Upper lobe of right lung (tissue), 1 donor: Measurements from ENCODE around the gene HDAC6. TPM values are rescaled to one million over a fixed set of nuclear protein-coding genes. Genes with fewer than 3 reads are reported as not detected.

ENCODE experiments used
- ATAC-seq: fragments of 200-7000 bp; cut with Tn5 transposase; one replicate; pipeline ENCODE4 v1.9.1; 2020; ENCODE audit warnings: mild to moderate bottlenecking, moderate library complexity
- DNase-seq: peaks from one replicate; pipeline ENCODE4 v3.0.0-alpha.2; 2020
- H3K27ac ChIP-seq: fragments of 200-600 bp; one replicate; pipeline ENCODE4 v1.8.0; 2022
- H3K27me3 ChIP-seq: fragments of 200-600 bp; one replicate; pipeline ENCODE4 v1.8.0; 2022; ENCODE audit warnings: mild to moderate bottlenecking
- H3K36me3 ChIP-seq: fragments of 200-600 bp; one replicate; pipeline ENCODE4 v1.8.0; 2022
- H3K4me1 ChIP-seq: fragments of 200-600 bp; one replicate; pipeline ENCODE4 v1.8.0; 2022
- H3K4me3 ChIP-seq: fragments of 200-600 bp; one replicate; pipeline ENCODE4 v1.8.0; 2022; ENCODE audit warnings: mild to moderate bottlenecking
- H3K9me3 ChIP-seq: fragments of 200-600 bp; one replicate; pipeline ENCODE4 v1.8.0; 2022
- intact Hi-C: fragments of 100-400 bp; cut with DNase I; formaldehyde crosslinking; loops from one replicate; pipeline ENCODE4 v1.11.0; 2022
- total RNA-seq: library from RNA; stranded (reverse); fragmentation: NEBNext Ultra II Directional; extraction: Animal tissue kit (Norgen Biotek cat#: 25700); gene quantifications from one replicate; pipeline ENCODE4 v1.2.1, GENCODE V29; 2021
- TF ChIP-seq, protein P1 (sequence below): fragments of 200-600 bp; IDR thresholded peaks from one replicate; pipeline ENCODE4 v1.8.0; 2022; ENCODE audit warnings: antibody characterized with exemption
- donor health status: DM: no; HTN: yes; CAD: no; lungs with severe emphysema.

The HDAC6 gene
- total RNA-seq, 1 donor from 2014 or later: 94.2 TPM

DNA sequence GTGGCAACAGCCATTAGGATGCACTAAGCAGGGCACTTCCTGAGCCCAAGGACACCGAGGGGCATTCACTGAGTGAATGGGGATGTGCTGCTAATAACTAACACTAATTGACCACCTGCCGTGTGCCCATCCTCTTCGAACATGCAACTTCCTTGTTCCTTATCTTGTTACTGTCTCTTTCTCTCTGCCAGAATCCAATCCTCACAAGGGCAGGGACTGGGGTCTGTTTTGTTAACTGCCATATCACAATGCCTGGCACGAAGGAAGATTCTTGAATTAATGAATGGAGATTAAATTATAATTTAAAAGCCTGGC lies 25.7 kb downstream of the HDAC6 start:
- Histone ChIP-seq H3K9me3 (no peaks in the 10 kb centered on the region), H3K4me3 (no peak overlapping the region), H3K27ac (no peak overlapping the region), H3K4me1 (no peaks in the 10 kb centered on the region), H3K36me3 (no peaks in the 10 kb centered on the region), H3K27me3 (no peaks in the 10 kb centered on the region)
- TF ChIP-seq, protein P1, sequence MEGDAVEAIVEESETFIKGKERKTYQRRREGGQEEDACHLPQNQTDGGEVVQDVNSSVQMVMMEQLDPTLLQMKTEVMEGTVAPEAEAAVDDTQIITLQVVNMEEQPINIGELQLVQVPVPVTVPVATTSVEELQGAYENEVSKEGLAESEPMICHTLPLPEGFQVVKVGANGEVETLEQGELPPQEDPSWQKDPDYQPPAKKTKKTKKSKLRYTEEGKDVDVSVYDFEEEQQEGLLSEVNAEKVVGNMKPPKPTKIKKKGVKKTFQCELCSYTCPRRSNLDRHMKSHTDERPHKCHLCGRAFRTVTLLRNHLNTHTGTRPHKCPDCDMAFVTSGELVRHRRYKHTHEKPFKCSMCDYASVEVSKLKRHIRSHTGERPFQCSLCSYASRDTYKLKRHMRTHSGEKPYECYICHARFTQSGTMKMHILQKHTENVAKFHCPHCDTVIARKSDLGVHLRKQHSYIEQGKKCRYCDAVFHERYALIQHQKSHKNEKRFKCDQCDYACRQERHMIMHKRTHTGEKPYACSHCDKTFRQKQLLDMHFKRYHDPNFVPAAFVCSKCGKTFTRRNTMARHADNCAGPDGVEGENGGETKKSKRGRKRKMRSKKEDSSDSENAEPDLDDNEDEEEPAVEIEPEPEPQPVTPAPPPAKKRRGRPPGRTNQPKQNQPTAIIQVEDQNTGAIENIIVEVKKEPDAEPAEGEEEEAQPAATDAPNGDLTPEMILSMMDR: no peak
- intact Hi-C loops: no loop called here
- DNase-seq (no peak), ATAC-seq (no peak)

DNA sequence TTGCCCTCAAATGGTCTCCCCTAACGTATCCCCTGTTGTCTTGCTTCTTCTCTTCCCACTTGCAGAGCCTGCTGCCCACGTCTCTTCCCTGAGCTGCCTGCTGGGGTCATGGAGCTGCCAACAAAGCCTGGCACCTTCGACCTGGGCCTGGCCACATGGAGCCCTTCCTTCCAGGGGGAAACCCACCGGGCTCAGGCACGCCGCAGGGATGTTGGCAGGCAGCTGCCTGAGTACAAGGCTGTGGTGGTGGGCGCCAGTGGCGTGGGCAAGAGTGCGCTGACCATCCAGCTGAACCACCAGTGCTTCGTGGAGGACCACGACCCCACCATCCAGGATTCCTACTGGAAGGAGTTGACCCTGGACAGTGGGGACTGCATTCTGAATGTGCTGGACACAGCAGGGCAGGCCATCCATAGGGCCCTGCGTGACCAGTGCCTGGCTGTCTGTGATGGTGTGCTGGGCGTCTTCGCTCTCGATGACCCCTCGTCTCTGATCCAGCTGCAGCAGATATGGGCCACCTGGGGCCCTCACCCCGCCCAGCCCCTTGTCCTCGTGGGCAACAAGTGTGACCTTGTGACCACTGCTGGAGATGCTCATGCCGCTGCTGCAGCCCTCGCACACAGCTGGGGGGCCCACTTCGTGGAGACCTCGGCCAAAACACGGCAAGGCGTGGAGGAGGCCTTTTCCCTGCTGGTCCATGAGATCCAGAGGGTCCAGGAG lies 27.3 kb downstream of the HDAC6 start:
- H3K27me3 ChIP-seq: no peaks in the 10 kb centered on the region
- H3K4me3 ChIP-seq: no peak overlapping the region
- intact Hi-C loops: no loop called here
- no peaks in the 10 kb centered on the region for H3K9me3 ChIP-seq
- no peak overlapping the region for H3K27ac ChIP-seq
- no peak for ATAC-seq
- no peak for DNase-seq
- H3K4me1 ChIP-seq: no peaks in the 10 kb centered on the region
- no peaks in the 10 kb centered on the region for H3K36me3 ChIP-seq
- TF ChIP-seq, protein P1: no peak

DNA sequence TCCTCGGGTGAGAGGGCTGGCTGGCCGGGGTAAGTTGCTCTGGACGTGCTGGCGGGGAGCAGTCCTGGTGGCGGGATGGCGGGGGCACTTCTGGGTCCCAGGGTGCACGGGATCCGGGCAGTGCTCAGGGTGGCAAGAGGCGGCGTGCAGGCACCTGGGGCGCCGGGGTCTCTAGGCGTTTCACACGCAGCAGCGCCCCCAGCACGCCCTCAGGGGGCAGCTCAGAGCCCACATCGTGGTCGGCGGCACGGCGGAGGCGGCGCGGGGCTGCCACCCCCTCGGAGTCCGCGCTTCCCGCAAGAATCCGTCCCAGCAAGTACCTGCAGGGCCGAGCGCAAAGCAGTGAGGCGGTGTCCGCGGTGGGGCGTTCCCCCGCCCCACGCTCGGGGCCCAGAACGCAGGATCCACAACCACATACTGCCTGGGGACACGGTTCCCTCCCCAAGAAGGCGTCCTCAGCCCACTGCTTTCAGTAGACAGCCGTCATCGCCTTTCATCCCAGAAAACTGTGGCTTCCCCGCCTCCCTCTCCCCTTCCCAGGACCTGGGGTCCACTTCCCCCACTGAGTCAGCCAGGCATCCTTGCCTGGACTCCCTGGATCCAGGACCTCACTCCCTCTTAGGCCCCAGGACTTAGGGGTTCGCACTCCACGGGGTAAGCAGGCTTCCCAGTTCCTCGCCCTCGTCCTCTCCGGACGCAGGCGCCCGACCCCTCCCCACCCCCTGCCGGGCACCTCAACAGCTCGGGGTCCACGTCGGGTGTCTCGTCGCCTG lies 29.5 kb downstream of the HDAC6 start:
- H3K27me3 ChIP-seq: no peaks in the 10 kb centered on the region
- TF ChIP-seq, protein P1: no peak
- no peak for ATAC-seq
- H3K36me3 ChIP-seq: no peaks in the 10 kb centered on the region
- H3K4me1 ChIP-seq: no peaks in the 10 kb centered on the region
- intact Hi-C loops: no loop called here
- no peak overlapping the region for H3K4me3 ChIP-seq
- no peaks in the 10 kb centered on the region for H3K9me3 ChIP-seq
- H3K27ac ChIP-seq: no peak overlapping the region
- DNase-seq: no peak

DNA sequence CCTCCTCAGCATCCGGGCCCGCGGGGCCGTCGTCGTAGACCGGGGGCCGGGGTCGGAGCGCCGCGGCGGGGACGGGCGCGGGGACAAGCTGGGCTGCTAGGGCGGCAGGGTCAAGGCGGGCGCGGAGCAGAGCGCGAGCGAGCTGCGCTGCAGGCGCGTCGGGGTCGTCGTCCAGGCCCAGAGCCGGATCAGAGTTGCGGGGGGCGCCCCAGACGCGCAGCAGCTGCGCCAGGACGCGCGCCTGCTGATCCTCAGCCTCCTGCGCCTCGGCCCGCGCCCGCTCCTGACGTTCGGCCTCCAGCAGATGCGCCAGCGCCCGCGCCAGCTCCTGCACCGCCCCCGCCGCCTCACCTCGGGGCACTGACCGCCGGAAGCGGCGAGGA lies 30.0 kb downstream of the HDAC6 start:
- DNase-seq: no peak
- TF ChIP-seq, protein P1: no peak
- Histone ChIP-seq H3K27me3 (no peaks in the 10 kb centered on the region), H3K4me3 (no peak overlapping the region), H3K36me3 (no peaks in the 10 kb centered on the region), H3K9me3 (no peaks in the 10 kb centered on the region), H3K4me1 (no peaks in the 10 kb centered on the region), H3K27ac (no peak overlapping the region)
- ATAC-seq: no peak
- intact Hi-C loops: no loop called here

DNA sequence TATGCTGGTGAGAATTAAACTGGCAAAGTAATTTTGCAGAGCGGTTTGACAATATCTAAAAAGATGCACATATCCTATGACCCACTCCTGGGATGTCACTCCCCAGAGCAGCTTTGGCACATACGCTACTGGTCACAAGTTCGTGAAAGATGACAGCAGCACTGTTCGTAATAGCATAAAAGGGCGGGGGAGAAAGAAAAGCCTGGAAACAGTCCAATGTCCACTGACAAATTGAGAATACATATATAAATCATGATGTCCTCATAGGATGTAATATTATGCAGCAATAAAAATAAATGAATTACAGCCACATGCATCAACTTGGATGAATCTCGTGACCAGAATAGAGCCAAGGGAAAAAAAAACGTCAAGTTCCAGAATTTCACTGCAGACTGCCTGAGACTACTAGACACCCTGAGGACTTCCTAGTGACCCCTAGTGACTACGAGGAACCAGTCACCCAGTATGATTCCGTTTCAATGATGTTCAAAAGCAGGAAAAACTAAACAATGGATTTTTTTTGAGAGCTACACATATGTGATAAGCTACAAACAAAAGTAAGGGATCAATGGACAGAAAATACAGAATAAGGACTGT lies 31.8 kb downstream of the HDAC6 start:
- Histone ChIP-seq H3K9me3 (no peaks in the 10 kb centered on the region), H3K27ac (no peak overlapping the region), H3K27me3 (no peaks in the 10 kb centered on the region), H3K4me3 (no peak overlapping the region), H3K4me1 (no peaks in the 10 kb centered on the region), H3K36me3 (no peaks in the 10 kb centered on the region)
- TF ChIP-seq, protein P1: no peak
- DNase-seq: no peak
- no peak for ATAC-seq
- intact Hi-C loops: no loop called here
